Activated naive CD4-positive, alpha-beta T cell treated with anti-CD3 and anti-CD28 coated beads for 36 hours (primary cell): ENCODE data around the gene ZNF181. TPM values are rescaled to one million over a fixed set of nuclear protein-coding genes. Genes with fewer than 3 reads are reported as not detected.

Source experiments
- CTCF ChIA-PET: fragments of 350-600 bp; sonication (Branson Sonifier 250); formaldehyde crosslinking; loops from one replicate; lab custom pipeline; 2021; ENCODE audit warnings: antibody characterized with exemption; lab: Charles Lee
- DNase-seq: peaks from one replicate; pipeline ENCODE4 v3.0.0-alpha.2; 2020
- H3K27ac Mint-ChIP-seq: one replicate; pipeline ENCODE4 v1.8.0; 2021; ENCODE audit warnings: mild to moderate bottlenecking, mixed read lengths
- H3K27me3 Mint-ChIP-seq: one replicate; pipeline ENCODE4 v1.8.0; 2021; ENCODE audit warnings: low read depth, mixed read lengths
- H3K36me3 Mint-ChIP-seq: one replicate; pipeline ENCODE4 v1.8.0; 2021; ENCODE audit warnings: low read depth, mixed read lengths
- H3K4me1 Mint-ChIP-seq: one replicate; pipeline ENCODE4 v1.8.0; 2021; ENCODE audit warnings: low read depth, mixed read lengths
- H3K4me3 Mint-ChIP-seq: one replicate; pipeline ENCODE4 v1.8.0; 2021; ENCODE audit warnings: mild to moderate bottlenecking, moderate library complexity, mixed read lengths
- H3K9me3 Mint-ChIP-seq: one replicate; pipeline ENCODE4 v1.8.0; 2021; ENCODE audit warnings: mixed read lengths
- intact Hi-C: fragments of 100-400 bp; cut with micrococcal nuclease; formaldehyde crosslinking; loops from one replicate; pipeline ENCODE4 v1.15.1; 2023
- total RNA-seq, 2 experiments: library from RNA; stranded (reverse); gene quantifications; one replicate each; pipeline ENCODE4 v1.2.3, GENCODE V29; 2021

The ZNF181 gene
- total RNA-seq, 2 experiments from 2014 or later = 4.3 to 4.7 TPM

DNA sequence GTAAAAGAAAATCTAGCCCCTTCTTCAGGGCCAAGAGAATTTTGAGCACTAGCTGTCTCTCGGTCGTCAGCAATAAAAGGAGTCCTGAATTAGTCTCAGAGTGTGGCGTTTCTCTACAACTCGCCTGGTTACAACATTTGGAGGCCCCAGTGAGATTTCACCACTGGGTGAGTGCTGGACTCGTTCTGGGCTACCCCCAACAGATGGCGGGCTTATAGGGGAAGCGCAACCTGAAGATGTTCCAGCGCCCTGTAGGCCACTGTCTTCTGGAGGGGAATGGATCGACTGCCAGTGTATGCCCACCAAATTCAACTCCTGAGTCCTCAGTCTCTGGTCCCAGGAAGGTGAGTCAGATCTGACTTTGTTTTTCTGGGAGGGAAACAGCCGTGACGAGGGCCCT, 11.7 kb upstream of the ZNF181 start:
- peaks cover 11% of the 10 kb centered on the region for H3K27me3 Mint-ChIP-seq
- no peak overlapping the region for H3K4me3 Mint-ChIP-seq

GRCh38 chr19:34725400-34725799, 8.6 kb upstream of the ZNF181 start:
- DNase-seq = no peak
- intact Hi-C loops = no loop called here
- Mint-ChIP-seq H3K36me3 (no peaks in the 10 kb centered on the region), H3K27me3 (peaks cover 8% of the 10 kb centered on the region), H3K9me3 (no peaks in the 10 kb centered on the region), H3K27ac (no peak overlapping the region), H3K4me3 (no peak overlapping the region), H3K4me1 (no peaks in the 10 kb centered on the region)
- CTCF ChIA-PET = no interaction called here

More for the DNA sequence above, 11.7 kb upstream of the ZNF181 start:
- no peak overlapping the region for H3K27ac Mint-ChIP-seq
- H3K9me3 Mint-ChIP-seq = no peaks in the 10 kb centered on the region
- intact Hi-C loops = no loop called here
- CTCF ChIA-PET = no interaction called here
- DNase-seq = no peak
- no peaks in the 10 kb centered on the region for H3K4me1 Mint-ChIP-seq
- H3K36me3 Mint-ChIP-seq = no peaks in the 10 kb centered on the region

DNA sequence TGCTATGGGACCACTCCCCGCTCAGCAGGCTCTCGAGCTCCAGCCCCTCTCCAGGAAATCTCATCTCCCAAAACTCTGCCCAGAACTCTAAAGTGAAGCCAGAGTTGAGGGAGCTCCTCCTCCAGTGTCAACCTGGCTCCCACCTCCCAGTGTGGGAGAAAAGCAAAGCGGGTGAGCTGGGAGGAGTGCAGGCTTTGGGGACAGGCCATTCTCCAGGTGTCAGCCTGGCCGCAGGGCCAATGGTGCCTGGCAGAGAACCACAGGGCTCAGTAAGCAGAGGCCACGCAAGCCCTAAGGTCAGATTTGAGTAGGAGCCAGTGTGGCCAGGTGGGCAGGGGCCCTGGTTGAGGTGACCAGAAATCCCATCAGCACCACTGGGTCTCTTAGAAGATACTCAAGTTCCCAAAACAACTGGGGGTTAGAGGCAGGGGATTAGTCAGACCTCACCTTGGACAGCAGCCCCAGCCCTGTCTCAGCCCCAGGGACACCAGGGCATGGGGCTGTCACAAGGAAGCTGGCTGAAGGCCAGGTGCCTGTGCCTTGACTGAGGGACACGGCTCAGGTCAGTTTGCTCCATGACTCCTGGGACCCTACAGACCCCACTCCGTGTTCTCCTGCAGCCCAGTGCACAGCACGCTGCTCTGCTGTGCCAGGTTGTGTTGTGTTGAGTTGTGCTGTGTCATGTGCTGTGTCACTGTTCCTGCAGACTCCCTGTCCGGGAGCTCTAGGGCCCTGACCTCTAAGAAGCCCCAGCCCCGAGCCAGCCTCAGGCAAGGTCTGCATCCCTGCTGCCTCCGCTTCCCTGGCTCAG, 2.8 kb upstream of the ZNF181 start:
- Mint-ChIP-seq H3K4me3 (no peak overlapping the region), H3K4me1 (peaks cover 23% of the 10 kb centered on the region), H3K9me3 (peaks cover 5% of the 10 kb centered on the region), H3K36me3 (peaks cover 8% of the 10 kb centered on the region), H3K27ac (no peak overlapping the region), H3K27me3 (peaks cover 2% of the 10 kb centered on the region)
- CTCF ChIA-PET = no interaction called here
- intact Hi-C loops = loop anchor here (5.0 kb wide), 1 partner anchor 196 kb away; the partner anchor contains the start of gene ZNF30
- no peak for DNase-seq

- CTCF ChIA-PET = interaction anchor here (1.5 kb wide), 1 partner anchor 92 kb away, joined by 4 read pairs; no protein-coding TSS in a partner anchor
- Mint-ChIP-seq H3K27ac (no peak overlapping the region), H3K9me3 (peaks cover 5% of the 10 kb centered on the region), H3K36me3 (peaks cover 13% of the 10 kb centered on the region), H3K4me1 (peaks cover 23% of the 10 kb centered on the region), H3K27me3 (no peaks in the 10 kb centered on the region), H3K4me3 (no peak overlapping the region)
- DNase-seq = no peak
- intact Hi-C loops = loop anchor here (5.0 kb wide), 1 partner anchor 195 kb away; the partner anchor contains the start of gene ZNF30
Observed at GRCh38 chr19:34731964-34732363, 2.1 kb upstream of the ZNF181 start.

GRCh38 chr19:34732612-34733211, 1.3 kb upstream of the ZNF181 start:
- intact Hi-C loops = loop anchor here (1.0 to 5.0 kb wide), 3 partner anchors 41 to 195 kb away; partner anchors contain the start of genes SCGB2B2, ZNF30, ZNF302 and ZNF599
- Mint-ChIP-seq H3K4me3 (peak overlapping the region; percentile 65), H3K4me1 (peaks cover 23% of the 10 kb centered on the region), H3K36me3 (peaks cover 17% of the 10 kb centered on the region), H3K27me3 (no peaks in the 10 kb centered on the region), H3K27ac (no peak overlapping the region), H3K9me3 (peaks cover 5% of the 10 kb centered on the region)
- DNase-seq = no peak
- CTCF ChIA-PET = interaction anchor here (0.5 to 1.5 kb wide), 2 partner anchors 80 to 93 kb away, joined by 3 to 4 read pairs; no protein-coding TSS in a partner anchor

- intact Hi-C loops = loop anchor here (1.0 to 5.0 kb wide), 3 partner anchors 40 to 194 kb away; partner anchors contain the start of genes SCGB2B2, ZNF30, ZNF302 and ZNF599
- H3K36me3 Mint-ChIP-seq = peaks cover 20% of the 10 kb centered on the region
- CTCF ChIA-PET = interaction anchor here (0.5 to 1.5 kb wide), 2 partner anchors 79 to 94 kb away, joined by 3 to 4 read pairs; no protein-coding TSS in a partner anchor
Observed at GRCh38 chr19:34733266-34733745, 737 bp upstream of the ZNF181 start.

DNA sequence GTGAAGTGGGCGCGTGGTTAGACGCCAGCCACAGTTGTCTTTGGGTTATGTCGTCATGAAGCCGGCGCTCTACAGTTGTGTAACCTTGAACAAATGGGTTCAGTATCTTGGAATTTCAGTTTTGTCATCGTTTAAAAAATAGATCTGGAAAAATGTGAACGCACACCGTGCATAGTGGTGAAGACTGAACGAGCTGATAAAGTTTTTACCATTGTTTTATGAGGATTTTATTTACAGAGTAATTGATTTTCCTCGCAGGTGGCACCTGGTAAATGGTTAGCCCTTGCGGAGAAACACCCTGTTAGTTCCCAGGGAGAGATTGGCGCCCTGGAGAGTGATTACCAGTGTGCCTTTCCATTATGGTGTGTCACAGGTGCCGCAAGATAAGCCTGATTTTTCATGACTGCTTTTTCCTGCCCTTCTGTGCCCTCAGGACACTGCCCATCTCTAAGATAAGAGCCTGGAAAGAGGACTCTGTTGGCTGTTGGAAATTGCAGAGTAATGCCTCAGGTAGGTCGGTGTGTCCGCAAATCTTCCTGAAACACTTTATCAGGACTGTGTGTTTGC, 577 bp downstream of the ZNF181 start:
- CTCF ChIA-PET = no interaction called here

More at GRCh38 chr19:34733266-34733745, 737 bp upstream of the ZNF181 start:
- DNase-seq = no peak
- Mint-ChIP-seq H3K9me3 (peaks cover 8% of the 10 kb centered on the region), H3K4me3 (peak overlapping the region; percentile 89), H3K4me1 (peaks cover 23% of the 10 kb centered on the region), H3K27ac (peak overlapping the region; percentile 98), H3K27me3 (no peaks in the 10 kb centered on the region)

GRCh38 chr19:34744896-34745690, 11.1 kb downstream of the ZNF181 start:
- Mint-ChIP-seq H3K36me3 (peaks cover 42% of the 10 kb centered on the region), H3K27me3 (no peaks in the 10 kb centered on the region), H3K4me1 (no peaks in the 10 kb centered on the region), H3K9me3 (peaks cover 66% of the 10 kb centered on the region), H3K27ac (peak overlapping the region; percentile 37), H3K4me3 (no peak overlapping the region)
- intact Hi-C loops = no loop called here
- no peak for DNase-seq
- CTCF ChIA-PET = interaction anchor here (0.6 kb wide), 1 partner anchor 23 kb away, joined by 3 read pairs; no protein-coding TSS in a partner anchor

More for the DNA sequence above, 577 bp downstream of the ZNF181 start:
- Mint-ChIP-seq H3K27me3 (no peaks in the 10 kb centered on the region), H3K27ac (peak overlapping the region; percentile 98), H3K36me3 (peaks cover 32% of the 10 kb centered on the region), H3K4me1 (peaks cover 23% of the 10 kb centered on the region), H3K9me3 (peaks cover 13% of the 10 kb centered on the region), H3K4me3 (peak overlapping the region; percentile 89)
- intact Hi-C loops = loop anchor here (2.0 to 5.0 kb wide), 2 partner anchors 124 to 193 kb away; partner anchors contain the start of gene ZNF30
- DNase-seq = peak; percentile 85

GRCh38 chr19:34757441-34757840, 23.4 kb downstream of the ZNF181 start:
- intact Hi-C loops = no loop called here
- Mint-ChIP-seq H3K36me3 (peaks cover 56% of the 10 kb centered on the region), H3K27ac (no peak overlapping the region), H3K27me3 (no peaks in the 10 kb centered on the region), H3K9me3 (peaks cover 73% of the 10 kb centered on the region), H3K4me3 (no peak overlapping the region), H3K4me1 (no peaks in the 10 kb centered on the region)
- DNase-seq = no peak
- CTCF ChIA-PET = no interaction called here

DNA sequence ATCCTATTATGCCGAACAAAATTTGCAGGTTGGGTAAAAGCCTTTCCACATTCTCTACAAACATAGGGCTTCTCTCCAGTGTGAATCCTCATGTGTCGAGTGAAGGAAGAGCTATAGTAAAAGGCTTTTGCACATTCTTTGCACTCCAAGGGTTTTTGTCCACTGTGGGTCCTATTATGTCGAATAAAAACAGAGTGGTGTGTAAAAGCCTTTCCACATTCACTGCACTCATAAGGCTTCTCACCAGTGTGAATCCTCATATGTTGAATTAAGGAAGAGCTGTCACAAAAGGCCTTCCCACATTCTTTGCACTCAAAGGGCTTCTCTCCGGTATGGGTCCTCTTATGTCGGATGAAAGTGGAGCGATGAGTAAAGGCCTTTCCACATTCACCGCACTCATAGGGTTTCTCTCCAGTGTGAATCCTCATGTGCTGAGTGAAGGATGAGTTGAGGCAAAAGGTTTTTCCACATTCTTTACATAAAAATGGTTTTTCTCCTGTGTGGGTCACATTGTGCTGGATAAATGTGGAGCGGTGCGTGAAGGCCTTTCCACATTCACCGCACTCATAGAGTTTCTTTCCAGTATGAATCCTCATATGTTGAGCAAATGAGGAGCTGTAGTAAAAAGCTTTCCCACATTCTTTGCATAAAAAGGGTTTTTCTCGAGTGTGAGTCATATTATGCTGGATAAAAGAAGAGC, 25.3 kb downstream of the ZNF181 start:
- Mint-ChIP-seq H3K27ac (no peak overlapping the region), H3K4me1 (no peaks in the 10 kb centered on the region), H3K9me3 (peaks cover 70% of the 10 kb centered on the region), H3K4me3 (no peak overlapping the region), H3K27me3 (no peaks in the 10 kb centered on the region), H3K36me3 (peaks cover 66% of the 10 kb centered on the region)
- CTCF ChIA-PET = no interaction called here
- intact Hi-C loops = no loop called here
- DNase-seq = no peak

GRCh38 chr19:34766386-34766785, 32.3 kb downstream of the ZNF181 start:
- intact Hi-C loops = no loop called here
- H3K27ac Mint-ChIP-seq = no peak overlapping the region
- peaks cover 35% of the 10 kb centered on the region for H3K9me3 Mint-ChIP-seq
- H3K36me3 Mint-ChIP-seq = peaks cover 65% of the 10 kb centered on the region
- H3K4me1 Mint-ChIP-seq = peaks cover 1% of the 10 kb centered on the region
- no peak for DNase-seq
- H3K4me3 Mint-ChIP-seq = no peak overlapping the region
- H3K27me3 Mint-ChIP-seq = no peaks in the 10 kb centered on the region
- CTCF ChIA-PET = no interaction called here
